Nephron (organoid): ENCODE data around the gene ACOXL.

Experiments used
- H3K27ac Mint-ChIP-seq, 3 experiments: 2 replicates each; pipeline ENCODE4 v1.8.0; 2020; ENCODE audit warnings: mixed read lengths in 3 of 3, mild to moderate bottlenecking in 2 of 3, moderate library complexity in 1 of 3
- H3K27me3 Mint-ChIP-seq: 2 replicates; pipeline ENCODE4 v1.8.0; 2021; ENCODE audit warnings: low read depth, mild to moderate bottlenecking, moderate library complexity, mixed read lengths
- H3K36me3 Mint-ChIP-seq: 2 replicates; pipeline ENCODE4 v1.8.0; 2020; ENCODE audit warnings: low read depth, mixed read lengths
- H3K4me1 Mint-ChIP-seq: 2 replicates; pipeline ENCODE4 v1.8.0; 2020; ENCODE audit warnings: mixed read lengths
- H3K4me3 Mint-ChIP-seq, 3 experiments: 2 replicates each; pipeline ENCODE4 v1.8.0; 2020; ENCODE audit warnings: mild to moderate bottlenecking in 3 of 3, mixed read lengths in 3 of 3, moderate library complexity in 2 of 3
- H3K9me3 Mint-ChIP-seq: 2 replicates; pipeline ENCODE4 v1.8.0; 2020; ENCODE audit warnings: mixed read lengths
- TF ChIP-seq, protein P1 (sequence below), 3 experiments: fragments of 200-600 bp; sonication (generic); IDR thresholded peaks; one replicate each; pipeline ENCODE4 v1.5.0; 2021; ENCODE audit warnings: antibody characterized with exemption in 3 of 3; ENCODE audit not compliant: unreplicated experiment in 3 of 3

The ACOXL gene

DNA sequence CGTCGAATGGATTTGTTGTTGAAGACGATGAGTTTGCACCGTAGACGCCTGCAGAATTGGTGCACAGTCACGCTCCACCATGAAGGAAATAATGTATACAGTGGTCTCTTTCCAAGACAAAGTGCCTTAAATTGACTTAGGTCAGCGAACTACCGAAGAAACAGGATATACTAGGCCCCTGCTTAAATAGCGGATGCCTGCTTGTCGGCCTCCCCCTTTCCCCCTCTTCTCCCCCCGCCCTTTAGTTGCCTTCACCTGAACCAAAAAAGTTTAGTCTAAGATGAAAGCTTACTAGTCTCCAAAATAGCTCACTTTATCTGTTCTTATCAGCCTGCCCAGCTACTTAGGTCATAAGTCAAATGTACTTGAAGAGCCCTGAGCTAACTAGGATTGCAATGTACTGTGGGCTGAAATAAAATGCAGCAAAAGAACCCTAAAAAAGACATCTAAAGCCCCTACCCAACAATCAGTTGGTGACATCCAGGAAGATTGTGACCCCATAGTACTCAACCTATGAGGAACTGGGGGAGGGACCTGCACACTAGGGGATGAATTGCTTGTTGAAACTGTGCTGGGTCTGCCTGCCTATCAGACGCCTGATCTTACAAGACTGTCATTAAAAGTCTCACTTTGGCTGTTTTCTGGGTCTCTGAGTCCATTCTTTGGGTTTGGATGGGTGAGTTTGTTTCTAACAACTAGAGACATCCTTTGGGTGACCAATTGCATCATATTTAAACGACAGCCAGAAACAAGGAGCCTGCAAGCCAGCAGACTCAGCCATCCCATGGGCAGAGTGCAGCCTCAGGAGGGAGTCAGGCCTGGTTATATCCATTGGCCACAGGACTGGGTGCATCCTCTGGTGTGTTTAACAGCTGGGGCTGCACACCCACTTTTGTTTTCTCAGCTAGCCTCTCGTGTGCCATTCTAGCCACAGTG is 14.5 kb downstream of the ACOXL start:
- Mint-ChIP-seq H3K9me3 (no peaks in the 10 kb centered on the region), H3K36me3 (no peaks in the 10 kb centered on the region), H3K4me3 (no peak overlapping the region), H3K27ac (no peak overlapping the region), H3K27me3 (peaks cover 22% of the 10 kb centered on the region), H3K4me1 (peaks cover 6% of the 10 kb centered on the region)
- TF ChIP-seq, protein P1, sequence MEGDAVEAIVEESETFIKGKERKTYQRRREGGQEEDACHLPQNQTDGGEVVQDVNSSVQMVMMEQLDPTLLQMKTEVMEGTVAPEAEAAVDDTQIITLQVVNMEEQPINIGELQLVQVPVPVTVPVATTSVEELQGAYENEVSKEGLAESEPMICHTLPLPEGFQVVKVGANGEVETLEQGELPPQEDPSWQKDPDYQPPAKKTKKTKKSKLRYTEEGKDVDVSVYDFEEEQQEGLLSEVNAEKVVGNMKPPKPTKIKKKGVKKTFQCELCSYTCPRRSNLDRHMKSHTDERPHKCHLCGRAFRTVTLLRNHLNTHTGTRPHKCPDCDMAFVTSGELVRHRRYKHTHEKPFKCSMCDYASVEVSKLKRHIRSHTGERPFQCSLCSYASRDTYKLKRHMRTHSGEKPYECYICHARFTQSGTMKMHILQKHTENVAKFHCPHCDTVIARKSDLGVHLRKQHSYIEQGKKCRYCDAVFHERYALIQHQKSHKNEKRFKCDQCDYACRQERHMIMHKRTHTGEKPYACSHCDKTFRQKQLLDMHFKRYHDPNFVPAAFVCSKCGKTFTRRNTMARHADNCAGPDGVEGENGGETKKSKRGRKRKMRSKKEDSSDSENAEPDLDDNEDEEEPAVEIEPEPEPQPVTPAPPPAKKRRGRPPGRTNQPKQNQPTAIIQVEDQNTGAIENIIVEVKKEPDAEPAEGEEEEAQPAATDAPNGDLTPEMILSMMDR (IDR thresholded peaks at IDR 0.05; ENCODE audit: unreplicated experiment in 3 of 3), result no peak

DNA sequence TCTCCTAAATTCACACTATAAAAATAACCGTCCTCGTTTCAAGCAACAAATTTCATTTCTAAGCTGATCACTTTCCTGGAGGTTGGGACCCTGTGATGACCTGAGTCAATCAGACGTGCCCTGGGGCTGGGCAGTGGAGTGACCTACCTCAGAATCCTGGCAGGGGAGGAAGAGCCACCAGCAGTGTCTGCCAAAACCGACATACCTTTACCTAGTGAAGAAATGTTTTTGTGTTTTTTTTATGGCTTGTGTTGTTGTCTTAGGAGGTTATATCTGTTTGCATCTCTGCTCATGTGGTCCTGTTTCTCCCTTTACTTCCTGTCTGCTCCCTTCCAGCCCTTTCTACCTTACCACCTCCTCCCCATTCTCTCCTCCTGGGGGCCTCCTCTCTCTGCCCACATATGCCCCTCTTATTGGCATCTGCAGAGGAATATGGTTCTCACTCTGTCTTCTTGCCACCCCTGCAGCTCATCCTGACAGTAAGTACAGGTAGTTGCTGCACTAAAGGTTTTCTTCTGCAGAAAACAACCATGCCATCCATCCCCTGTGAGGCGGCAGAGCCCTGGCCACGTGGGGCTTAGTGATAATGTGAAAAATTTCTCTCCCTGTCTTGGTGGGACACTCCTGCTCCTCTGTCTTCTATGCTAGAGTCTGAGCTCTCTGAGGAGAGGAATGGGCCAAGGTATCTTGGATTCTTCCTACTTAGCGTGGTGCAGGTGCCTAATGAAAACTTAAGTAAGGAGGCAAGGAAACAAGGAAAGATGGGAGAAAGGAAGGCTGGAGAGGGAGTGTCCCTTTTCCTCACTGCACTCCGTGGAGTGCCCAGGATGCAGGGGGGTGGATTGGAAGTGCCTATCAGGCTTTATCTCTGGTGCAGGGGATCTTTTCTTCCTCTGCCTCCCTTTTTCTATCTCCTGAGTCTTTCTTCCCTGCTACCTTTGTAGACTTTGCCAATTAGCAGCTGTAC is 15.4 kb downstream of the ACOXL start:
- H3K36me3 Mint-ChIP-seq, result no peaks in the 10 kb centered on the region
- TF ChIP-seq, protein P1 (IDR thresholded peaks at IDR 0.05; ENCODE audit: unreplicated experiment in 3 of 3), result no peak

DNA sequence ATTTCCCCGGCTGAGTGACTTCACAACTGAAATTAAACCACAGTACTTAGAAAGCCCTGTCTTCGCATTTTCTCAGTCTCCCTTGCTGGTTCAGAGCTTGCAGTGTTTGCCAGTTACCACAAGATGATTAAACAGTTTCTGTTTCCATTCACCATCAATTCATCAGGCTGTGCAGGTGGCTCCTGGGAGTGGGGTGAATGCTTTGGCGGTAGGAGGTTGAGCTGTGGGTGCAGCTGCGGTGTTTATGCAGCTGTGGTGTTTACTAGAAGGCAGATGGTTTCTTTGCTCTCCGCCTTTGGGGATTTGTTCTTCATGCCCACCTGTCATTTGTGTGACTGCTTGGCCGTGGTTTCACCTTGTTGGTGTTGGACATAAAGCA is 16.1 kb downstream of the ACOXL start:
- Mint-ChIP-seq H3K4me3 (no peak overlapping the region), H3K36me3 (no peaks in the 10 kb centered on the region), H3K27ac (no peak overlapping the region), H3K9me3 (no peaks in the 10 kb centered on the region), H3K27me3 (peaks cover 18% of the 10 kb centered on the region), H3K4me1 (peaks cover 6% of the 10 kb centered on the region)
- TF ChIP-seq, protein P1 (IDR thresholded peaks at IDR 0.05; ENCODE audit: unreplicated experiment in 3 of 3), result no peak

More for the DNA sequence above, 15.4 kb downstream of the ACOXL start:
- Mint-ChIP-seq H3K27ac (no peak overlapping the region), H3K9me3 (no peaks in the 10 kb centered on the region), H3K4me3 (no peak overlapping the region), H3K4me1 (peaks cover 6% of the 10 kb centered on the region), H3K27me3 (peaks cover 22% of the 10 kb centered on the region)

DNA sequence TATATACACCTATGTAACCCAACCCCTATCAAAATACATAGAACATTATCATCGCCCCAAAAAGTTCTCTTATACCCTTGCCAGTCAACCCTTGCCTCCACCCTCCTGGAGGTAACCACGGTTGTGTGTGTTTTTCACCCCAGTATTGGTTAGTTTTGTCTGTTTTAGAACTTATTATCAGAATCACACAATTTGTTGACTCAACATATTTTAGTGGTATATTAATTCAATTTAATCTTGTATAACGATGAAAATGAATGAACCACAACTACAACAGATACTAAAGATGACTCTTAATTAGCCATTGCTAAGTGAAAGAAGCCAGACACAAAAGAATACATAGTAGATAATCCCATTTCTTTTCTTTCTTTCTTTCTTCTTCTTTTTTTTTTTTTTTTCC is 19.3 kb downstream of the ACOXL start:
- TF ChIP-seq, protein P1 (IDR thresholded peaks at IDR 0.05; ENCODE audit: unreplicated experiment in 3 of 3), result no peak
- Mint-ChIP-seq H3K4me1 (peaks cover 6% of the 10 kb centered on the region), H3K27me3 (peaks cover 12% of the 10 kb centered on the region), H3K27ac (no peak overlapping the region), H3K36me3 (no peaks in the 10 kb centered on the region), H3K4me3 (no peak overlapping the region), H3K9me3 (no peaks in the 10 kb centered on the region)

DNA sequence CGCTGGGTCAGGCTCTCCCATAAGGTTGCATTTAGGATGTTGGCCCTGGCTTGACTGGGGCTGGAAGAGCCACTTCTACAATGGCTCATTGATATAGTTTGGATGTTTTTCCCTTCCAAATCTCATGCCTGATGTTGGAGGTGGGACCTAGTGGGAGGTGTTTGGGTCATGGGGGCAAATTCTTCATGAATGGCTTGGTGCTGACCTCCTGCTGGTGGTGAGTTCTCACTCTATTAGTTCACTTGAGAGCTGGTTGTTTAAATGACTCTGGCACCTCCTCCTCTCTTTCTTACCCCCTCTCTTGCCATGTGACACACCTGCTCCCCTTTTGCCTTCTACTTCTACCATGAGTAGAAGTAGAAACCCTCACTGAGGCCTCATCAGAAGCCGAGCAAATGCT is 20.5 kb downstream of the ACOXL start:
- H3K27me3 Mint-ChIP-seq, result peaks cover 9% of the 10 kb centered on the region
- no peaks in the 10 kb centered on the region for H3K36me3 Mint-ChIP-seq
- H3K4me1 Mint-ChIP-seq, result peaks cover 6% of the 10 kb centered on the region
- H3K27ac Mint-ChIP-seq, result no peak overlapping the region
- H3K4me3 Mint-ChIP-seq, result no peak overlapping the region
- H3K9me3 Mint-ChIP-seq, result peaks cover 4% of the 10 kb centered on the region
- TF ChIP-seq, protein P1 (IDR thresholded peaks at IDR 0.05; ENCODE audit: unreplicated experiment in 3 of 3), result no peak
